ENCODE measurements around the gene TBC1D9B.

Gene TBC1D9B

DNA sequence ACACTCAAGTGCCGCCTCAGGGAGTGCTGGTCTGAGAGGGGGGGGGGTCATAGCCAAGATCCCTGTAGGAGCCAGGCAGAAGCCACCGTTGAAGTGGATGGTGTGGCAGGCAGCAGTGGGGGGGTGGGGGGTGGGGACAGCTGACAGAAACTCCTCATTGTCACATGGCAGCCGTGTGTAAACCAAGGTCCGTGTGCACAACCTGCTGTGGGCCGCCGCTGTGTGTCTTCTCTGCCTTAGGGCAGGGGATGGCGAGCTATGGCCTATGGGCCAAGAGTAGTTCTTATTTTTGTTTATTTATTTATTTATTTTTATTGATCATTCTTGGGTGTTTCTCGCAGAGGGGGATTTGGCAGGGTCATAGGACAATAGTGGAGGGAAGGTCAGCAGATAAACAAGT lies 73.6 kb downstream of the TBC1D9B start:
- H3K36me3 ChIP-seq (ENCODE audit: insufficient read depth, low read length), result peaks cover 70% of the 10 kb centered on the region
- H3K79me2 ChIP-seq (ENCODE audit: insufficient read depth, low read length), result no peaks in the 10 kb centered on the region
- no peaks in the 10 kb centered on the region for H3K9me3 ChIP-seq (ENCODE audit: insufficient read depth, low read length, severe bottlenecking)
- peaks cover 12% of the 10 kb centered on the region for H3K4me1 ChIP-seq (ENCODE audit: insufficient read depth, low read length)
- H3K27ac ChIP-seq (ENCODE audit: low read length), result no peak overlapping the region
- no peak for TF ChIP-seq EZH2 (IDR thresholded peaks at IDR 0.05; ENCODE audit: borderline replicate concordance, low read depth, low read length, severe bottlenecking)
- no peak for TF ChIP-seq CTCF (IDR thresholded peaks at IDR 0.05; ENCODE audit: borderline replicate concordance, extremely low read depth, low read length, poor library complexity, severe bottlenecking)
- no peaks in the 10 kb centered on the region for H3K27me3 ChIP-seq (ENCODE audit: insufficient read depth, low read length, poor library complexity)
- H3K4me3 ChIP-seq (ENCODE audit: low read depth in 1 of 2, low read length in 2 of 2), result no peak overlapping the region
- H3K9ac ChIP-seq (ENCODE audit: low read depth, low read length), result no peak overlapping the region
- DNase-seq (no peak), ATAC-seq (ENCODE audit: insufficient read depth, low read depth) (no peak)
- no peak overlapping the region for H2AFZ ChIP-seq (ENCODE audit: low read depth, low read length)
- H3K4me2 ChIP-seq (ENCODE audit: insufficient read depth, low read length), result no peak overlapping the region
- H4K20me1 ChIP-seq (ENCODE audit: insufficient read depth, low read length), result no peaks in the 10 kb centered on the region

DNA sequence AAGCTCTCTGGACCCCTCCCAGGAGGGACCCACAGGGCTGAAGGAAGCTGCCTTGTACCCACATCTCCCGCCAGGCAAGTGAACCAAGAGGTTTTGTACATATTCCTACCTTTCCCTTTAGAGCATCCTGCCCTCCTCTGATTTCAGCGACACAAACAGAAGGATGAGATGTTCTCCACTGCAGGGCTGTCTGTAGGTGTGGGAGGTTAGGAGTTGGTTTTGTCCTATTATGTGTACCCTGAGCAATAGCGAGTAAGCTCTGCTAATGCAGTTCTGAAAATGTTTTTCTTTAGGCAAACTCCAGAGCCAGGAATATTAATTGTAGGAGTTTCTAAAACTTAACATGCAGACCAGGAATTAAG lies 74.0 kb downstream of the TBC1D9B start:
- ATAC-seq (ENCODE audit: insufficient read depth, low read depth) (no peak), DNase-seq (no peak)
- peaks cover 12% of the 10 kb centered on the region for H3K4me1 ChIP-seq (ENCODE audit: insufficient read depth, low read length)
- no peak overlapping the region for H3K4me2 ChIP-seq (ENCODE audit: insufficient read depth, low read length)
- no peaks in the 10 kb centered on the region for H3K79me2 ChIP-seq (ENCODE audit: insufficient read depth, low read length)
- H3K36me3 ChIP-seq (ENCODE audit: insufficient read depth, low read length), result peaks cover 73% of the 10 kb centered on the region
- no peaks in the 10 kb centered on the region for H3K9me3 ChIP-seq (ENCODE audit: insufficient read depth, low read length, severe bottlenecking)
- no peaks in the 10 kb centered on the region for H3K27me3 ChIP-seq (ENCODE audit: insufficient read depth, low read length, poor library complexity)
- TF ChIP-seq EZH2 (IDR thresholded peaks at IDR 0.05; ENCODE audit: borderline replicate concordance, low read depth, low read length, severe bottlenecking) (no peak), CTCF (IDR thresholded peaks at IDR 0.05; ENCODE audit: borderline replicate concordance, extremely low read depth, low read length, poor library complexity, severe bottlenecking) (no peak)
- H2AFZ ChIP-seq (ENCODE audit: low read depth, low read length), result no peak overlapping the region
- no peak overlapping the region for H3K4me3 ChIP-seq (ENCODE audit: low read depth in 1 of 2, low read length in 2 of 2)
- no peaks in the 10 kb centered on the region for H4K20me1 ChIP-seq (ENCODE audit: insufficient read depth, low read length)
- H3K27ac ChIP-seq (ENCODE audit: low read length), result no peak overlapping the region
- no peak overlapping the region for H3K9ac ChIP-seq (ENCODE audit: low read depth, low read length)

DNA sequence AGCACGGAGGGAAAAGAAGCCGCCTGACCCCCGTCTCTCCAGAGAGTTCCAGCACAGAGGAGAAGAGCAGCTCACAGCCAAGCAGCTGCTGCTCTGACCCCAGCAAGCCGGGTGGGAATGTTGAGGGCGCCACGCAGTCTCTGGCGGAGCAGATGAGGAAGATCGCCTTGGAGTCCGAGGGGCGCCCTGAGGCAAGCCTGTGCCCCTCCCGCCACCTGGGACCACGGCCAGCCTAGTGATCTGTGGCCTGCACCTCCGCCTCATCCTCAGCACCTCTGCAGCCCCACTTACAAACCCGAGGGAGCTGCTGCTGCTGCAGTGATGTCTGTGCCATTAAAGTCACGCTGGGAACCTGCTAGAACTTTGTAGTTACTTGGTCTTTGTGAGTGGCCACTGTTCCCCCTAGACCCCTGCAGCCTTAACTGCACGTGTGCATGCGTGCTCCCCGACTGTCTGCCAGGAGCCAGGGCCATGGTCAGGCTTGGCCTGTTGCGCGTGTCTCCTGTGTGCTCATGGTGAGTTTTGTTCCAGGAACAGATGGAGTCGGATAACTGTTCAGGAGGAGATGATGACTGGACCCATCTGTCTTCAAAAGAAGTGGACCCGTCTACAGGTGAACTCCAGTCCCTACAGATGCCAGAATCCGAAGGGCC lies 74.5 kb downstream of the TBC1D9B start:
- H3K27ac ChIP-seq (ENCODE audit: low read length), result no peak overlapping the region
- H3K4me2 ChIP-seq (ENCODE audit: insufficient read depth, low read length), result no peak overlapping the region
- H3K27me3 ChIP-seq (ENCODE audit: insufficient read depth, low read length, poor library complexity), result no peaks in the 10 kb centered on the region
- H3K4me1 ChIP-seq (ENCODE audit: insufficient read depth, low read length), result peaks cover 12% of the 10 kb centered on the region
- H3K4me3 ChIP-seq (ENCODE audit: low read depth in 1 of 2, low read length in 2 of 2), result no peak overlapping the region
- no peak for ATAC-seq (ENCODE audit: insufficient read depth, low read depth)
- no peaks in the 10 kb centered on the region for H3K79me2 ChIP-seq (ENCODE audit: insufficient read depth, low read length)
- H4K20me1 ChIP-seq (ENCODE audit: insufficient read depth, low read length), result no peaks in the 10 kb centered on the region
- H3K36me3 ChIP-seq (ENCODE audit: insufficient read depth, low read length), result peaks cover 73% of the 10 kb centered on the region
- no peak overlapping the region for H2AFZ ChIP-seq (ENCODE audit: low read depth, low read length)
- DNase-seq, result no peak
- no peak for TF ChIP-seq EZH2 (IDR thresholded peaks at IDR 0.05; ENCODE audit: borderline replicate concordance, low read depth, low read length, severe bottlenecking)
- TF ChIP-seq CTCF (IDR thresholded peaks at IDR 0.05; ENCODE audit: borderline replicate concordance, extremely low read depth, low read length, poor library complexity, severe bottlenecking), result no peak
- no peaks in the 10 kb centered on the region for H3K9me3 ChIP-seq (ENCODE audit: insufficient read depth, low read length, severe bottlenecking)
- no peak overlapping the region for H3K9ac ChIP-seq (ENCODE audit: low read depth, low read length)
